ENCODE results near the gene RACK1. TPM values are rescaled to one million over a fixed set of nuclear protein-coding genes. Genes with fewer than 3 reads are reported as not detected.

RACK1 gene
- polyA plus RNA-seq, 2 of the 4 experiments (the other 2 are of a cell fraction): 2,590 to 3,139 TPM

DNA sequence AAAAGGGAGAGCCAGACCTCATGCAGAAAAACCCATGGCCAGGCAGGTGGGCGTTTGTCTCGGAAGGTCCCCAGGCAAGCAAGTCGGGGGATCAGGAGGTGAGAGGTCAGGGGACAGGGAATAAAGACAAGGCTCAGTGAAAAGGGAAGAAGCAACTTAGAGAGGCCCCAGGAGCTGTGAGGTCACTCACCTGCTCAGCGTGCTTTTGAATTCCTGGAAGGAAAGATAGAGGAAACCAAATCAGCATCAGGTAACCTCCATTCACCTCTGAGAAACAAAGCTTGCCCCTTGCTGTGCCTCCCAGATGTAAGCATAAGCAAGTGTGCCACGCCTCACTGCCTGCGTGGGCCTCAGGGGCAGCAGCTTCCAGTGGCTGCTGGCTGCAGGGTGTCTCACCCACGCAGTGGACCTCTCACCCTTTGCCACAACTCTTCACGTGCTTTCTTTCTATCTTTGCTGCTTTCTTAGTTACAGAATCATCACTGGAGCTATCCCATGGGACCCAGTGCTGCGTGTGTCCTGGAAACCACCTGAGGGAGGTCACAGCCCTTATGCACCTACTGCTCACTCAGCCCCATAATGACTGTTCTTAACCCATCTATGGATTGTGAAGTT is 44.7 kb downstream of the RACK1 start:
- ChIA-PET POLR2A (interaction anchor here (0.6 to 1.0 kb wide), 2 partner anchors 7 to 619 kb away, joined by 3 to 7 read pairs; no protein-coding TSS in a partner anchor), CTCF (interaction anchor here (1.0 to 1.8 kb wide), 3 partner anchors 18 to 40 kb away, joined by 4 to 5 read pairs (median 4); partner anchors contain the start of gene TRIM41)
- H3K4me3 ChIP-seq: no peak overlapping the region
- WGBS (ENCODE audit: missing lambda C conversion rate): 75% methylated on average over 9 of the region's 9 CpGs
- no peak overlapping the region for H3K4me2 ChIP-seq
- DNase-seq (ENCODE audit: low read depth in 1 of 2, low spot score in 1 of 2) (no peak), FAIRE-seq (no peak), ATAC-seq (no peak)
- TF ChIP-seq CBX8 (IDR thresholded peaks at IDR 0.05) (no peak), NPAS2 (CRISPR knock-in tag; IDR thresholded peaks at IDR 0.05; ENCODE audit: borderline replicate concordance) (no peak), KDM5A (IDR thresholded peaks at IDR 0.05) (no peak), HES2 (IDR thresholded peaks at IDR 0.05) (no peak), SMC3 (IDR thresholded peaks at IDR 0.05) (no peak), RAD21 (conservative IDR thresholded peaks at IDR 0.05 in 1 of 2, IDR thresholded peaks at IDR 0.05 in 1 of 2) (no peak), GATA3 (IDR thresholded peaks at IDR 0.05; ENCODE audit: borderline replicate concordance) (no peak), BHLHE40 (IDR thresholded peaks at IDR 0.05; ENCODE audit: low read depth, low read length) (no peak), KDM1A (IDR thresholded peaks at IDR 0.05; ENCODE audit: low read depth) (no peak), TFCP2L1 (CRISPR knock-in tag; IDR thresholded peaks at IDR 0.05) (no peak), RARB (CRISPR knock-in tag; IDR thresholded peaks at IDR 0.05) (no peak), ESRRA (IDR thresholded peaks at IDR 0.05; ENCODE audit: borderline replicate concordance, low read length) (no peak), CHD4 (IDR thresholded peaks at IDR 0.05; ENCODE audit: borderline replicate concordance) (no peak), PHF8 (IDR thresholded peaks at IDR 0.05; ENCODE audit: borderline replicate concordance, low read depth) (no peak), CEBPB (IDR thresholded peaks at IDR 0.05) (no peak), TP53 (CRISPR knock-in tag; IDR thresholded peaks at IDR 0.05) (no peak), FOSL2 (IDR thresholded peaks at IDR 0.05) (no peak), FOSL2 (CRISPR knock-in tag; IDR thresholded peaks at IDR 0.05) (no peak), ZFP36 (IDR thresholded peaks at IDR 0.05; ENCODE audit: borderline replicate concordance, partially characterized antibody) (no peak), JUN (IDR thresholded peaks at IDR 0.05) (no peak)
- TF ChIP-seq, protein P1, sequence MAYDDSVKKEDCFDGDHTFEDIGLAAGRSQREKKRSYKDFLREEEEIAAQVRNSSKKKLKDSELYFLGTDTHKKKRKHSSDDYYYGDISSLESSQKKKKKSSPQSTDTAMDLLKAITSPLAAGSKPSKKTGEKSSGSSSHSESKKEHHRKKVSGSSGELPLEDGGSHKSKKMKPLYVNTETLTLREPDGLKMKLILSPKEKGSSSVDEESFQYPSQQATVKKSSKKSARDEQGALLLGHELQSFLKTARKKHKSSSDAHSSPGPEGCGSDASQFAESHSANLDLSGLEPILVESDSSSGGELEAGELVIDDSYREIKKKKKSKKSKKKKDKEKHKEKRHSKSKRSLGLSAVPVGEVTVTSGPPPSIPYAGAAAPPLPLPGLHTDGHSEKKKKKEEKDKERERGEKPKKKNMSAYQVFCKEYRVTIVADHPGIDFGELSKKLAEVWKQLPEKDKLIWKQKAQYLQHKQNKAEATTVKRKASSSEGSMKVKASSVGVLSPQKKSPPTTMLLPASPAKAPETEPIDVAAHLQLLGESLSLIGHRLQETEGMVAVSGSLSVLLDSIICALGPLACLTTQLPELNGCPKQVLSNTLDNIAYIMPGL (CRISPR knock-in tag; IDR thresholded peaks at IDR 0.05; ENCODE audit: borderline replicate concordance): no peak
- no peak overlapping the region for H3K27ac ChIP-seq
- H3K9me3 ChIP-seq: no peaks in the 10 kb centered on the region
- H3K4me1 ChIP-seq: peaks cover 15% of the 10 kb centered on the region; the same call in 2 of the 3 replicates

DNA sequence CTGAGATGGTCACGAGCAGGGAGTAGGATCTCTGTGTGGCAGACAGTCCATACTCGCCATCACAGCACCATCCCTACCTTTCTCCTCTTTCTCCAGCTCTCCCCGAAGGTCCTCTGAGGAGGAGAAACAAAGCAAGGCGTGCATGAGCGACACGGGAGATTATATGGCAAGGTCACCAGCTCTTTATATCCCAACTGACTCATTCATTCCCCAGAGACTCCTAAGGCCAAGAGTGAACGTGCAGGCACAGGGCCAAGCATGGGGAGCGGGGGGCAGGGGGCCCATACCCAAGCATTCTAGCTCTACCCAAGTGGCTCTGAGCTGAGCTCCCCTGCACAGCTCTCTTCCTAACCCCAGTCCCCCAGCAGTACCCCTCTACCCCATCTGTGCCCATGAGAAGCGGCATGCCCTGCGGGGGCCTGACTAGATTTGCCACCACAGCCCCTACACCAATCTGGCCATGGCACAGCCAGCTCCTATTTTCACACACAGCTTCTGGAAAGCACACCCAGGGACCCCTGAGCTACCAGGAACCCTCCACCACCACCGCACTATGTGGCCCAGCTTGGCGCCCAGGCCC is 45.5 kb downstream of the RACK1 start:
- Histone ChIP-seq H3K9me3 (no peaks in the 10 kb centered on the region), H3K4me3 (no peak overlapping the region), H3K4me1 (peaks cover 11% of the 10 kb centered on the region; the same call in 2 of the 3 replicates), H3K4me2 (no peak overlapping the region), H3K27ac (no peak overlapping the region)
- TF ChIP-seq SMC3 (IDR thresholded peaks at IDR 0.05) (no peak), EHF (CRISPR knock-in tag; IDR thresholded peaks at IDR 0.05) (no peak), GATA3 (IDR thresholded peaks at IDR 0.05; ENCODE audit: borderline replicate concordance) (no peak), MYC (IDR thresholded peaks at IDR 0.05; ENCODE audit: borderline replicate concordance, low read length) (no peak), MAFK (IDR thresholded peaks at IDR 0.05; ENCODE audit: partially characterized antibody) (no peak), EP300 (IDR thresholded peaks at IDR 0.05) (no peak), HOXB13 (CRISPR knock-in tag; IDR thresholded peaks at IDR 0.05; ENCODE audit: low read depth) (no peak), FOSL2 (IDR thresholded peaks at IDR 0.05) (no peak), FOSL2 (CRISPR knock-in tag; IDR thresholded peaks at IDR 0.05) (no peak), CBX8 (IDR thresholded peaks at IDR 0.05) (no peak), HES2 (IDR thresholded peaks at IDR 0.05) (no peak), NR3C1 (IDR thresholded peaks at IDR 0.05) (no peak), CBX2 (IDR thresholded peaks at IDR 0.05; ENCODE audit: borderline replicate concordance, low read depth) (no peak), RNF2 (IDR thresholded peaks at IDR 0.05; ENCODE audit: borderline replicate concordance, low read depth) (no peak), NFE2L2 (conservative IDR thresholded peaks at IDR 0.05; ENCODE audit: low read length) (no peak), FOSB (CRISPR knock-in tag; IDR thresholded peaks at IDR 0.05) (no peak), ZC3H11A (IDR thresholded peaks at IDR 0.05) (no peak)
- TF ChIP-seq, protein P2, sequence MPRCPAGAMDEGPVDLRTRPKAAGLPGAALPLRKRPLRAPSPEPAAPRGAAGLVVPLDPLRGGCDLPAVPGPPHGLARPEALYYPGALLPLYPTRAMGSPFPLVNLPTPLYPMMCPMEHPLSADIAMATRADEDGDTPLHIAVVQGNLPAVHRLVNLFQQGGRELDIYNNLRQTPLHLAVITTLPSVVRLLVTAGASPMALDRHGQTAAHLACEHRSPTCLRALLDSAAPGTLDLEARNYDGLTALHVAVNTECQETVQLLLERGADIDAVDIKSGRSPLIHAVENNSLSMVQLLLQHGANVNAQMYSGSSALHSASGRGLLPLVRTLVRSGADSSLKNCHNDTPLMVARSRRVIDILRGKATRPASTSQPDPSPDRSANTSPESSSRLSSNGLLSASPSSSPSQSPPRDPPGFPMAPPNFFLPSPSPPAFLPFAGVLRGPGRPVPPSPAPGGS (IDR thresholded peaks at IDR 0.05): no peak
- TF ChIP-seq, protein P3, sequence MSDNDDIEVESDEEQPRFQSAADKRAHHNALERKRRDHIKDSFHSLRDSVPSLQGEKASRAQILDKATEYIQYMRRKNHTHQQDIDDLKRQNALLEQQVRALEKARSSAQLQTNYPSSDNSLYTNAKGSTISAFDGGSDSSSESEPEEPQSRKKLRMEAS (IDR thresholded peaks at IDR 0.05): no peak
- 85% methylated on average over 12 of the region's 12 CpGs for WGBS (ENCODE audit: missing lambda C conversion rate)
- ChIA-PET CTCF (interaction anchor here (1.1 to 2.2 kb wide), 5 partner anchors 8 to 37 kb away, joined by 3 to 12 read pairs (median 4); partner anchors contain the start of gene TRIM41), POLR2A (interaction anchor here (0.6 kb wide), 1 partner anchor 618 kb away, joined by 7 read pairs; no protein-coding TSS in a partner anchor)
- DNase-seq (ENCODE audit: low read depth in 1 of 2, low spot score in 1 of 2) (no peak), ATAC-seq (no peak), FAIRE-seq (no peak)

All from A549 (cell line).